ENCODE data around the gene KSR2.

KSR2 gene

DNA sequence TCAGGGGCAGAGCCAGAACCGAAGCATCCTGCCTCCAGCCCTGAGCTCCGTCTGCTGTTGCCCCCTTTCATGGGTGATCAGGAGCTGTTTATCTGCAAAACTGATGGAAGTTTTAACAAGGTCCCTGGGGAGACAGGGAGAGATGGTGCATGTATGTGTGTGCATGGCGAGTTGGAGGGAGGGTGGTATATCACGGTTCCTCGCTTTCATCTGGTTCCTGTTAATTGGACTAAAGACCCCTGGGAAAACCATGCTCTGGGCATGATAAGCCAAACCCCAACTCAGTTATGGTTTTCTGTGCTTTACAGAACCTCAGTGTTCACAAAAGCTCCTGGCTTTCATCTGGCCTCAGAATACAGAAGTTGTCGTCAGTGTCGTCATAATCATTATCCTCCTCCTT is 133.6 kb downstream of the KSR2 start:
- H2BK120ac ChIP-seq (ENCODE audit: insufficient read depth, low read length, poor library complexity), result no peak overlapping the region
- no peaks in the 10 kb centered on the region for H3K36me3 ChIP-seq (ENCODE audit: control insufficient read depth in 1 of 2, insufficient read depth in 2 of 2, low read length in 2 of 2)
- no peak overlapping the region for H3K23ac ChIP-seq (ENCODE audit: low read length)
- H3K18ac ChIP-seq (ENCODE audit: low read length), result no peak overlapping the region
- H3K9me3 ChIP-seq (ENCODE audit: insufficient read depth, low read depth, low read length), result no peaks in the 10 kb centered on the region
- H3K14ac ChIP-seq (ENCODE audit: low read length), result no peak overlapping the region
- H3K27ac ChIP-seq (ENCODE audit: low read depth, low read length), result no peak overlapping the region
- no peaks in the 10 kb centered on the region for H3K27me3 ChIP-seq (ENCODE audit: insufficient read depth, low read length)
- DNase-seq, result no peak
- H2BK12ac ChIP-seq (ENCODE audit: low read length), result no peak overlapping the region
- H3K4me1 ChIP-seq (ENCODE audit: control insufficient read depth in 1 of 2, insufficient read depth in 2 of 2, low read length in 2 of 2), result no peaks in the 10 kb centered on the region
- no peak overlapping the region for H2BK5ac ChIP-seq (ENCODE audit: low read depth, low read length, poor library complexity)
- no peak overlapping the region for H3K4me2 ChIP-seq (ENCODE audit: low read length)
- H3K4me3 ChIP-seq (ENCODE audit: low read depth, low read length), result no peak overlapping the region
- H3K4ac ChIP-seq (ENCODE audit: low read depth, low read length), result no peak overlapping the region
- no peak overlapping the region for H2AFZ ChIP-seq (ENCODE audit: insufficient read depth, low read length, poor library complexity)
- no peak overlapping the region for H4K8ac ChIP-seq (ENCODE audit: low read depth, low read length)
- no peak overlapping the region for H2AK5ac ChIP-seq (ENCODE audit: low read length)
- no peak overlapping the region for H3K9ac ChIP-seq (ENCODE audit: low read length)
- H3K79me2 ChIP-seq (ENCODE audit: control insufficient read depth, insufficient read depth, low read length, poor library complexity), result no peaks in the 10 kb centered on the region
- no peaks in the 10 kb centered on the region for H3K79me1 ChIP-seq (ENCODE audit: low read length)
- WGBS (ENCODE audit: extremely low coverage, insufficient coverage, insufficient read length), result no CpG with 5 or more reads among the region's 7 CpGs
- no peak overlapping the region for H4K91ac ChIP-seq (ENCODE audit: low read depth, low read length)
- no peak overlapping the region for H4K12ac ChIP-seq (ENCODE audit: low read depth, low read length)

DNA sequence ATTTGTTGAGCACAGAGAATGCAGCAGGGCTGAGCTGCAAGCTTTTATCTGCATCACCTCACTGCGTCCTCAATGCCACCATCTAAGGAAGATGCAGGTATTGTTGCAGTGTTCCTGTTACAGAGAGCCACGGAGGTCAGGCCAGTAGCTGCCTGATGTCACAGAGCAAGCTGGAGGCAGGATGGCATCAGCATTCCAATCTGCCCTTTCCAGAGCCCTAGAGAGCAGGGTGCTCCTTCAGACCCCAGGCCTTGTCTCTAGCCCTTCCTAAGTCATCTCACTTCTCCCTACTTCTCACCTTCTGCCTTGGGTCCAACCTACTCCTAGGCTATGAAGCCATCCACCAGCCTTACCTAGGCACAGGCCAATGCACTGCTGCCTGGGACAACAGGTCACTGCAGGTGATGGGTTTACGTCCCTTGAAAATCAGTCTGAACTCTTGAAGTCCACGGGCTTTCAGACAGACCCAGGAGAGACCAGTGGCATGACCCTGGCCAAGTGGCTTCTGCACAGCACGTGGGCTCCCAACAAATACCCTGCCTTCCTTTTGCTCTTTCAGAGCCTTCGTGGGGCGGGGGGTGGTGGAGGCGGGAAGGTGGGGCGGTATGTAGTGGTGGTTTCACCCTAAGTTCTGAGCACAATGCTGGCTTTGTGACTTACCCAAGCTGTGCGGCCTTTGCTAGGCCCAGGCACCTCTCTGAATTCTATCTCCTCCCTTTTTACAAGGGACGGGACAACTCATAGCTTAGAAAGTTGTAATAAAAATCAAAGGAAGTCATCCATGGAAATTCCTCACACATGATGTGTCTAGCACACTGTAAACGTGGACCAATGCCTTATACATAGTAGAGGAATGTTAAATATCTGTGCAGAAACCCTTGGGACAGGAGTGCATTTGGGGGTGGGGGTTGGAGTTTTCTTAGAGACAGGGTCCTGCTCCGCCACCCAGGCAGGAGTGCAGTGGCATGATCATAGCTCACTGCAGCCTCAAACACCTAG is 136.0 kb downstream of the KSR2 start:
- no peak overlapping the region for H3K18ac ChIP-seq (ENCODE audit: low read length)
- no peak overlapping the region for H3K23ac ChIP-seq (ENCODE audit: low read length)
- H3K14ac ChIP-seq (ENCODE audit: low read length), result no peak overlapping the region
- no peak overlapping the region for H2AK5ac ChIP-seq (ENCODE audit: low read length)
- no peak overlapping the region for H4K91ac ChIP-seq (ENCODE audit: low read depth, low read length)
- H3K9ac ChIP-seq (ENCODE audit: low read length), result no peak overlapping the region
- H3K9me3 ChIP-seq (ENCODE audit: insufficient read depth, low read depth, low read length), result peaks cover 5% of the 10 kb centered on the region
- no peak overlapping the region for H2BK12ac ChIP-seq (ENCODE audit: low read length)
- H4K8ac ChIP-seq (ENCODE audit: low read depth, low read length), result no peak overlapping the region
- H3K4me2 ChIP-seq (ENCODE audit: low read length), result no peak overlapping the region
- H3K79me2 ChIP-seq (ENCODE audit: control insufficient read depth, insufficient read depth, low read length, poor library complexity), result no peaks in the 10 kb centered on the region
- peak in 1 of 2 donors; percentile 44 for DNase-seq
- H2AFZ ChIP-seq (ENCODE audit: insufficient read depth, low read length, poor library complexity), result no peak overlapping the region
- no peak overlapping the region for H2BK5ac ChIP-seq (ENCODE audit: low read depth, low read length, poor library complexity)
- no peak overlapping the region for H3K4ac ChIP-seq (ENCODE audit: low read depth, low read length)
- no peaks in the 10 kb centered on the region for H3K27me3 ChIP-seq (ENCODE audit: insufficient read depth, low read length)
- WGBS (ENCODE audit: extremely low coverage, insufficient coverage, insufficient read length), result no CpG with 5 or more reads among the region's 13 CpGs
- H4K12ac ChIP-seq (ENCODE audit: low read depth, low read length), result no peak overlapping the region
- no peaks in the 10 kb centered on the region for H3K79me1 ChIP-seq (ENCODE audit: low read length)
- H3K27ac ChIP-seq (ENCODE audit: low read depth, low read length), result no peak overlapping the region
- no peaks in the 10 kb centered on the region for H3K36me3 ChIP-seq (ENCODE audit: control insufficient read depth in 1 of 2, insufficient read depth in 2 of 2, low read length in 2 of 2)
- no peak overlapping the region for H2BK120ac ChIP-seq (ENCODE audit: insufficient read depth, low read length, poor library complexity)
- no peaks in the 10 kb centered on the region for H3K4me1 ChIP-seq (ENCODE audit: control insufficient read depth in 1 of 2, insufficient read depth in 2 of 2, low read length in 2 of 2)
- no peak overlapping the region for H3K4me3 ChIP-seq (ENCODE audit: low read depth, low read length)

DNA sequence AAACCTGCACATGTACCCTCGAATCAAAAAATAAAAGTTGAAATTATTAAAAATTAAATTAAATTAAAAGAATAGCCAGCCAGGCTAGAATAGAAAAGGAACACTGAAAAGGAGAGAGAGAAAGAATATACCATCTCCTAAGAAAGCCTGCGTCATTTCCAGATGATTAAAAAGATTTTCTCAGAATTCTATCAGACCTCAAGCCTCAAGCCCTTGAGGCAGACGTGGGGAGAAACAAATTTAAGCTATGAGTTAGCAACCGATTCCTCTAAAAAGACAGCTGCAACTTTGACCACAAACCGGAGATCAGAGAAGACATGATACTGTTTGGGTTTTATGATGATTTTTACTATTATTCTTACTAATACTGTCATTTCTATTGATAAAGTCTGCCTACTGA is 138.3 kb downstream of the KSR2 start:
- H4K8ac ChIP-seq (ENCODE audit: low read depth, low read length), result no peak overlapping the region
- H3K4me1 ChIP-seq (ENCODE audit: control insufficient read depth in 1 of 2, insufficient read depth in 2 of 2, low read length in 2 of 2), result no peaks in the 10 kb centered on the region
- no peaks in the 10 kb centered on the region for H3K27me3 ChIP-seq (ENCODE audit: insufficient read depth, low read length)
- H4K91ac ChIP-seq (ENCODE audit: low read depth, low read length), result no peak overlapping the region
- H3K9me3 ChIP-seq (ENCODE audit: insufficient read depth, low read depth, low read length), result peaks cover 5% of the 10 kb centered on the region
- no peak overlapping the region for H3K4me3 ChIP-seq (ENCODE audit: low read depth, low read length)
- H3K4ac ChIP-seq (ENCODE audit: low read depth, low read length), result no peak overlapping the region
- H3K9ac ChIP-seq (ENCODE audit: low read length), result no peak overlapping the region
- H3K23ac ChIP-seq (ENCODE audit: low read length), result no peak overlapping the region
- no peaks in the 10 kb centered on the region for H3K79me1 ChIP-seq (ENCODE audit: low read length)
- no peak overlapping the region for H3K14ac ChIP-seq (ENCODE audit: low read length)
- H2BK12ac ChIP-seq (ENCODE audit: low read length), result no peak overlapping the region
- H3K18ac ChIP-seq (ENCODE audit: low read length), result no peak overlapping the region
- no CpG with 5 or more reads among the region's 5 CpGs for WGBS (ENCODE audit: extremely low coverage, insufficient coverage, insufficient read length)
- no peak overlapping the region for H4K12ac ChIP-seq (ENCODE audit: low read depth, low read length)
- no peaks in the 10 kb centered on the region for H3K79me2 ChIP-seq (ENCODE audit: control insufficient read depth, insufficient read depth, low read length, poor library complexity)
- DNase-seq, result no peak
- no peak overlapping the region for H2BK5ac ChIP-seq (ENCODE audit: low read depth, low read length, poor library complexity)
- no peak overlapping the region for H3K27ac ChIP-seq (ENCODE audit: low read depth, low read length)
- H3K36me3 ChIP-seq (ENCODE audit: control insufficient read depth in 1 of 2, insufficient read depth in 2 of 2, low read length in 2 of 2), result no peaks in the 10 kb centered on the region
- H2BK120ac ChIP-seq (ENCODE audit: insufficient read depth, low read length, poor library complexity), result no peak overlapping the region
- no peak overlapping the region for H2AFZ ChIP-seq (ENCODE audit: insufficient read depth, low read length, poor library complexity)
- H2AK5ac ChIP-seq (ENCODE audit: low read length), result no peak overlapping the region
- no peak overlapping the region for H3K4me2 ChIP-seq (ENCODE audit: low read length)

DNA sequence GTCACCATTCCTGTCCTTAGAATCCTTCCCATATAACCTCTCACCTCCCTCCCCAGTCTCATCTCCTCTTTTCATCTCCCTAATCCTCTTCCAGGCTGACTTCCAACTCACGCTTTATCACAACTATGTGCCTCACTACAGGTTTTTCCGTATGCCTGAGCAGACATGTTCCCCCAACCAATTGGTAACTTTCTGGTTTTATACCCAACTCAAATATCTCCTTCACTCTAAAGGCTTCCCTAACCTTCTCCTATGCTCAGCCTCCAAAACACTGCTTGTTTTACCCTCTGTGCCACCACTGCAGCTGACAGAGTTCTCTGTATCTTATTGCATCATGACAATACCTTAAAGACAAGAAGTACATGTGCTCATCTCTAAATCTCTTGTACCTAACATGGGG is 139.7 kb downstream of the KSR2 start:
- Histone ChIP-seq H3K23ac (ENCODE audit: low read length) (no peak overlapping the region), H3K4ac (ENCODE audit: low read depth, low read length) (no peak overlapping the region), H3K4me2 (ENCODE audit: low read length) (no peak overlapping the region), H3K9me3 (ENCODE audit: insufficient read depth, low read depth, low read length) (peaks cover 6% of the 10 kb centered on the region), H3K27me3 (ENCODE audit: insufficient read depth, low read length) (no peaks in the 10 kb centered on the region), H3K27ac (ENCODE audit: low read depth, low read length) (no peak overlapping the region), H3K79me1 (ENCODE audit: low read length) (no peaks in the 10 kb centered on the region), H3K79me2 (ENCODE audit: control insufficient read depth, insufficient read depth, low read length, poor library complexity) (no peaks in the 10 kb centered on the region), H4K91ac (ENCODE audit: low read depth, low read length) (no peak overlapping the region), H4K8ac (ENCODE audit: low read depth, low read length) (no peak overlapping the region), H3K9ac (ENCODE audit: low read length) (no peak overlapping the region), H2BK120ac (ENCODE audit: insufficient read depth, low read length, poor library complexity) (no peak overlapping the region), H3K18ac (ENCODE audit: low read length) (no peak overlapping the region), H3K4me1 (ENCODE audit: control insufficient read depth in 1 of 2, insufficient read depth in 2 of 2, low read length in 2 of 2) (no peaks in the 10 kb centered on the region), H2BK12ac (ENCODE audit: low read length) (no peak overlapping the region), H3K36me3 (ENCODE audit: control insufficient read depth in 1 of 2, insufficient read depth in 2 of 2, low read length in 2 of 2) (no peaks in the 10 kb centered on the region), H2AFZ (ENCODE audit: insufficient read depth, low read length, poor library complexity) (no peak overlapping the region), H3K4me3 (ENCODE audit: low read depth, low read length) (no peak overlapping the region), H2AK5ac (ENCODE audit: low read length) (no peak overlapping the region), H4K12ac (ENCODE audit: low read depth, low read length) (no peak overlapping the region), H2BK5ac (ENCODE audit: low read depth, low read length, poor library complexity) (no peak overlapping the region), H3K14ac (ENCODE audit: low read length) (no peak overlapping the region)
- no CpG with 5 or more reads among the region's 2 CpGs for WGBS (ENCODE audit: extremely low coverage, insufficient coverage, insufficient read length)
- no peak for DNase-seq
